Heart right ventricle (tissue), 16 donors: ENCODE results near the gene HDAC10. TPM values are rescaled to one million over a fixed set of nuclear protein-coding genes. Genes with fewer than 3 reads are reported as not detected.
A peak's percentile ranks its signal among the peaks of the same experiment; 100 is the strongest.

Source experiments
- ATAC-seq, 8 donors: fragments of 200-7000 bp; cut with Tn5 transposase; one replicate each; pipeline ENCODE4 v1.9.1; 2020; ENCODE audit warnings: mild to moderate bottlenecking in 8 of 8, moderate library complexity in 8 of 8, moderate number of reproducible peaks in 1 of 8
- DNase-seq, 2 donors: peaks; one replicate each; pipeline ENCODE4 v3.0.0-alpha.2; 2020
- H3K27ac ChIP-seq, 10 donors: fragments of 200-600 bp; sonication (generic) in 2 of 10; one replicate each; pipeline versions ENCODE4 v1.5.0 to v1.8.0; 2020 to 2022; ENCODE audit warnings: mild to moderate bottlenecking in 3 of 10
- H3K27me3 ChIP-seq, 7 donors: fragments of 200-600 bp; one replicate each; pipeline ENCODE4 v1.8.0; 2021 to 2022; ENCODE audit warnings: mild to moderate bottlenecking in 2 of 7
- H3K36me3 ChIP-seq, 9 donors: fragments of 200-600 bp; sonication (generic) in 1 of 9; one replicate each; pipeline versions ENCODE4 v1.5.0 to v1.8.0; 2020 to 2022; ENCODE audit warnings: mild to moderate bottlenecking in 2 of 9
- H3K4me1 ChIP-seq, 9 donors: fragments of 200-600 bp; sonication (generic) in 1 of 9; one replicate each; pipeline versions ENCODE4 v1.5.0 to v1.8.0; 2020 to 2022; ENCODE audit warnings: mild to moderate bottlenecking in 4 of 9
- H3K4me3 ChIP-seq, 10 donors: fragments of 200-600 bp; sonication (generic) in 2 of 10; one replicate each; pipeline versions ENCODE4 v1.5.0 to v1.8.0; 2020 to 2022; ENCODE audit warnings: mild to moderate bottlenecking in 7 of 10, moderate library complexity in 2 of 10
- H3K9me3 ChIP-seq, 11 donors: fragments of 200-600 bp in 10 of 11; sonication (generic) in 2 of 11; one replicate each; pipeline versions ENCODE4 v1.5.0 to v1.8.0; 2013 to 2022; ENCODE audit warnings: mild to moderate bottlenecking in 2 of 11, control low read depth in 1 of 11, moderate library complexity in 1 of 11
- WGBS, 2 donors: extraction: QIAGEN DNeasy Blood & Tissue Kit; methylation state at CpG; one replicate each; pipeline ENCODE4 v1.1.7; 2013; ENCODE audit warnings: inconsistent platforms in 1 of 2; 5-methylcytosine and 5-hydroxymethylcytosine counted together
- intact Hi-C, 10 donors: fragments of 100-400 bp; cut with DNase I; formaldehyde crosslinking; loops; one replicate each; pipeline versions ENCODE4 v1.11.1 to v1.14.2; 2022
- polyA plus RNA-seq, 2 donors: library from polyadenylated mRNA; stranded (reverse); fragments of 200-250 nt; gene quantifications; one replicate each; pipeline ENCODE4 v1.2.3, GENCODE V29; 2013
- total RNA-seq, 10 donors: library from RNA; stranded (reverse); fragmentation: NEBNext Ultra II Directional in 3 of 10; extraction: Animal tissue kit (Norgen Biotek cat#: 25700) in 3 of 10; gene quantifications; one replicate each; pipeline versions ENCODE4 v1.2.1 to v1.2.4, GENCODE V29; 2021 to 2023
- TF ChIP-seq, protein P1 (sequence below), 9 donors: fragments of 200-600 bp; sonication (generic) in 2 of 9; IDR thresholded peaks; one replicate each; pipeline versions ENCODE4 v1.5.0 to v1.8.0; 2021 to 2022; ENCODE audit warnings: antibody characterized with exemption in 9 of 9, mild to moderate bottlenecking in 5 of 9, moderate library complexity in 1 of 9
- donor health status: Arrhythmogenic right ventricular cardiomyopathy.
- donor health status: ischemic (EF 13 %, LVEDD 7.1; RV severe dilation, severe dysfunction).
- donor health status: healthy with polysubstance abuse.
- donor health status: DM: no; HTN: yes; CAD: no.
- donor health status: DM: no; HTN: no; CAD: no.
- donor health status: ischemic (EF 25% LVEDD 6.9; RV normal size, moderate dysfunction).
- donor health status: ischemic (EF 25% LVEDD 5.7; RV mildly dilated, moderate dysfunction).
- donor health status: healthy.
- donor health status: DM: yes; HTN: yes; CAD: no.
- donor health status: Ischemic cardiomyopathy.
- donor health status: ischemic (EF 35%, LVEDD 5.7; RV mildly dilated, moderate dysfunction).
- donor health status: nonischemic (EF 11% LVEDD 7.7; RV severe dilation, severe dysfunction).
- donor health status: DM: yes; HTN: yes; CAD: no.
- donor health status: PGD.
- donor health status: ischemic (EF 29% LVEDD 5.4; RV normal size, mild dysfunction).
- donor health status: nonischemic (EF 23%, LVEDD 6.1; RV moderate dilation, normal function).

The HDAC10 gene
- total and polyA plus RNA-seq, 12 donors = 7.1 to 20.3 (median 10.3) TPM

DNA sequence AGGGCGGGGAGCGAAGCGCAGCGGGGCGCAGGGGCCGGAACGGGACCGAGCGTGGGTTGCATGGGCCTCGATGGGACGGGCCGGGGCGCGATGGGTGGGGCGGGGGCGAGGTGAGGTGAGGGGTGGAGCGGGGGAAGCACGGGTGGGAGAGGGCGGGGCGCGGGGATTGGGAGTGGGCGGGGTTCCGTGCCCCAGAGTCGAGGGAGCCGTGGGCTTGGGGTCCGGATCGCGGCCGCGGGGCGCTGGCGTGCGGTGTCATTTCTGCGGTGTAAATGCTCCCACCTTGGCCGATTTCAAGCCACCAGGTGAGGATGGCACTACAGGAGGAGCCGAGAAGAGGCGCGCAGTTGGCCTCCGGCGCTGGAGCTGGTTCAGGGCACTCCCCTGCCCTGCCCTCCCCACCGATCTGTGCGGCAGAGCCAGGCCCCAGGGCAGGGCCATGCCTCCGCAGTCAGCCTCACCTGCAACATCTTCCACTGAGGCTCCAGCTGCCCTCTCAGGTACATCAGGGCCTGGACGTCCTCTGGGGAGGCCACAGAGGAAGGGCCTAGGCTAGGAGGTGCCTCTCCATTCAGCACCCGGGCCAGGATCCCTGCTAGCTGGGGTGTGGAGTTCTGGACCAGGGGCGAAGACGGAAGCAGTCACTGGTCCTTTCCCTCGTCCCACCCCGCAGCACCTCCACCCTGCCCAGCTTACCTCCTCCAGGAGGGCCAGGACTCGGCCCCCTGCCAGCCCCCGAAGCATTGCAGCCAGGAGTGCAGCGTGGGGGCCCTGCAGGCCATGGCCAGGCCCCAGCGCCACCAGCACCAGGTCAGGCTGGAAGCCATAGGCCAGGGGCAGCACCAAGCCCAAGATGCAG is 5.6 kb downstream of the HDAC10 start:
- 13 to 14% methylated on average over 44 to 53 of the region's 53 CpGs for WGBS, 2 donors
- no peaks in the 10 kb centered on the region for H3K9me3 ChIP-seq
- H3K36me3 ChIP-seq = peaks cover 0 to 34% (median 1%) of the 10 kb centered on the region in 9 donors
- H3K4me3 ChIP-seq = peak overlapping the region; percentile 68 to 100 (median 77)
- intact Hi-C loops = loop anchor here in 5 of 10 donors (2.0 to 10.0 kb wide), 3 partner anchors 97 to 279 kb away; partner anchors contain the start of genes LMF2 (in 4 of the 5), NCAPH2 (in 4 of the 5), PPP6R2 (in 2 of the 5) and SCO2 (in 1 of the 5)
- H3K27ac ChIP-seq = peak overlapping the region in 9 of 10 donors; percentile 79 to 96 (median 86)
- ATAC-seq (peak in 7 of 8 donors; percentile 20 to 59 (median 38)), DNase-seq (no peak)
- TF ChIP-seq, protein P1, sequence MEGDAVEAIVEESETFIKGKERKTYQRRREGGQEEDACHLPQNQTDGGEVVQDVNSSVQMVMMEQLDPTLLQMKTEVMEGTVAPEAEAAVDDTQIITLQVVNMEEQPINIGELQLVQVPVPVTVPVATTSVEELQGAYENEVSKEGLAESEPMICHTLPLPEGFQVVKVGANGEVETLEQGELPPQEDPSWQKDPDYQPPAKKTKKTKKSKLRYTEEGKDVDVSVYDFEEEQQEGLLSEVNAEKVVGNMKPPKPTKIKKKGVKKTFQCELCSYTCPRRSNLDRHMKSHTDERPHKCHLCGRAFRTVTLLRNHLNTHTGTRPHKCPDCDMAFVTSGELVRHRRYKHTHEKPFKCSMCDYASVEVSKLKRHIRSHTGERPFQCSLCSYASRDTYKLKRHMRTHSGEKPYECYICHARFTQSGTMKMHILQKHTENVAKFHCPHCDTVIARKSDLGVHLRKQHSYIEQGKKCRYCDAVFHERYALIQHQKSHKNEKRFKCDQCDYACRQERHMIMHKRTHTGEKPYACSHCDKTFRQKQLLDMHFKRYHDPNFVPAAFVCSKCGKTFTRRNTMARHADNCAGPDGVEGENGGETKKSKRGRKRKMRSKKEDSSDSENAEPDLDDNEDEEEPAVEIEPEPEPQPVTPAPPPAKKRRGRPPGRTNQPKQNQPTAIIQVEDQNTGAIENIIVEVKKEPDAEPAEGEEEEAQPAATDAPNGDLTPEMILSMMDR (IDR thresholded peaks at IDR 0.05) = no peak
- H3K4me1 ChIP-seq = peaks cover 41 to 73% (median 59%) of the 10 kb centered on the region in 9 donors
- no peaks in the 10 kb centered on the region for H3K27me3 ChIP-seq

DNA sequence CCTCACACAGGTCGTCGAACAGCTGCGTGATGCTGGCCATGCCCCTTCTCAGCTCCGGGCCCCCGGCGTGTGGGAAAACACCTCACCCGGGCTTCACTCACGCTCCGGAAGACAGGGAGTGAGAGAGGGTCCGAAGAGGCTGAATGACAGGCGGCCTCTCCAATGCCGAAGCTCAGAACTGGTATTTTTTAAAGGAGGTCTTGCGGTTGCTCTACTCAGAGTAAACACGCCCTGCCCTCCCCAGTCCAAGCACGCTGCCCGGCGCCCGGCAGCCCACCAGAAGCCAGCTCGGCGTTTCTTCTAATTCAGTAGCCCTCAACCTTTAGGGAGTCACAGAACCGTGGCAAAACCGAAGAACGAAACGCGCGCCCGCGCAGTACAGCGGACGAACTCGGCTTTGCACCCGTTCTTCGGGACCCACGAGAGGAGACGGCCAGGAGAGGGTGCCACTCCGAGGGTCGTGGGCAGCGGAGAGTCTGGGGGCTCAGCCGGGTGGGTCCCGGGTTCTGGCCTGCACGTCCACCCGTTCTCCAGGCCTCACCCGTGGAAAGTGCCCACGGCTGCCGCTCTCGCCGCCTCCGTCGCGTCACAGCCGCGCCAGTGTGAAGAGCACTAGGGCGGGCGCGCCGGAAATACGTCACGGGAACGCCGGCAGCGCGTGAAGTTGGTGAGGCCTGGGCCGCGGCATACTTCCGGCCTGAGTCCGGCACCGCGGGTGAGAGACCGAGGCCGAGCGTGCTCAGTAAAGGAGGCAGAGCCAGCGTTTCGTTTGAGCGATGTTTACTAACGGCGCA is 6.4 kb downstream of the HDAC10 start, which contains the start of gene TUBGCP6:
TSS of gene TUBGCP6 (minus strand) at position 604 of the 794 bp plus-strand sequence. CDS start at position 40, 564 bp downstream.
- intact Hi-C loops = loop anchor here in 5 of 10 donors (2.0 to 10.0 kb wide), 4 partner anchors 98 to 378 kb away; partner anchors contain the start of genes LMF2 (in 4 of the 5), NCAPH2 (in 4 of the 5), PPP6R2 (in 2 of the 5) and SCO2 (in 1 of the 5)
- no peaks in the 10 kb centered on the region for H3K27me3 ChIP-seq
- DNase-seq (peak; percentile 95), ATAC-seq (peak; percentile 90 to 96 (median 94))
- 0 to 1% methylated on average over 76 of the region's 76 CpGs for WGBS, 2 donors
- TF ChIP-seq, protein P1 (IDR thresholded peaks at IDR 0.05) = peak in 3 of 9 donors; percentile 40 to 41 (median 40)
- H3K4me3 ChIP-seq = peak within 1 kb of the TSS; percentile 68 to 100 (median 77)
- peaks cover 0 to 42% (median 8%) of the 10 kb centered on the region in 9 donors for H3K36me3 ChIP-seq
- H3K4me1 ChIP-seq = peaks cover 34 to 65% (median 51%) of the 10 kb centered on the region in 9 donors
- H3K27ac ChIP-seq = peak within 1 kb of the TSS; percentile 28 to 96 (median 86)
- H3K9me3 ChIP-seq = no peaks in the 10 kb centered on the region

DNA sequence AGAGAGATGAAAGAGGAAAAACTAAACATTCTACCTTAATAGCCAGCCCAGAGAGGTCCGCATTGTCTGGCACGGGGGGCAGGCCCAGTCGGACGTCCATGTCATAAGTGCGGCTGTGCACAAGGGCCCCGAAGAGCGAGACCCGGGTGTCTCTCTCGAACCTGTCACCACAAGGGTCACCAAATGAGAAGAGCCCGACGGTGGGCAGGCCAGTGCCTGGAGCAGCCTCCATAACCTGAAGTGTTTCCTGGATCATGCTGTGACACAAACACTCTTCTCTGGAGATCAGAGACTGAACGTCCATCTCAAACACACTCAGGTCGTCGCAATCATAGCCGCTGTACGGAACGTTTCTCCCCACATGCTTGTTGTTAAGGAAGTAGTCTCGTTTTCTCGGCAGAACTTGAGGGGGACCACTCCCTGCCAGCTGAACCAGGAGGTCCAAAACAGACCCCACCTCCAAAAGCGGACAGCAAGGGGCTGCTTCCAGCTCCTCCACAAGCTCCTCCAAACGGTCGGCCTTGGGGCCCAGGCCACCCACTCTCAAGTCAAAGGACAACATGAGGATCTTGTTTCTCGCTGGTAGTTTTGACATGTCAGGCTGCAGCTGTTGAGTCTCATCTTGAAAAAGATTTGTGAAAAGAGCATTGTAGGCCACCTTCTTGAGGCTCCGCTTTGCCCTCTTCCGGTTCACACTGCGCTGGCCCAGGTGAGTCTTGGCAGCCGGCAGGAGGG is 7.2 kb downstream of the HDAC10 start:
- intact Hi-C loops = loop anchor here in 5 of 10 donors (2.0 to 10.0 kb wide), 4 partner anchors 99 to 378 kb away; partner anchors contain the start of genes LMF2 (in 4 of the 5), NCAPH2 (in 4 of the 5), PPP6R2 (in 2 of the 5) and SCO2 (in 1 of the 5)
- H3K4me3 ChIP-seq = peak overlapping the region; percentile 68 to 100 (median 77)
- H3K4me1 ChIP-seq = peaks cover 34 to 60% (median 47%) of the 10 kb centered on the region in 9 donors
- peaks cover 0 to 50% (median 8%) of the 10 kb centered on the region in 9 donors for H3K36me3 ChIP-seq
- DNase-seq (no peak), ATAC-seq (peak in 1 of 8 donors; percentile 2)
- 18 to 20% methylated on average over 27 of the region's 27 CpGs for WGBS, 2 donors
- H3K27ac ChIP-seq = peak overlapping the region; percentile 28 to 96 (median 86)
- no peaks in the 10 kb centered on the region for H3K27me3 ChIP-seq
- TF ChIP-seq, protein P1 (IDR thresholded peaks at IDR 0.05) = no peak
- H3K9me3 ChIP-seq = no peaks in the 10 kb centered on the region
